HG03066 (cell line): ENCODE measurements around the gene NEURL1.
"Not testable (repeated sequence)": the region's sequence is repeated elsewhere in the genome, so short reads cannot be mapped to it uniquely, and the experiment has no call there.

Source experiments
- ATAC-seq: cut with Tn5 transposase; IDR thresholded peaks from one replicate; pipeline ENCODE4 v1.9.1; 2021; ENCODE audit warnings: low read depth; ENCODE audit not compliant: unreplicated experiment

Gene NEURL1

DNA sequence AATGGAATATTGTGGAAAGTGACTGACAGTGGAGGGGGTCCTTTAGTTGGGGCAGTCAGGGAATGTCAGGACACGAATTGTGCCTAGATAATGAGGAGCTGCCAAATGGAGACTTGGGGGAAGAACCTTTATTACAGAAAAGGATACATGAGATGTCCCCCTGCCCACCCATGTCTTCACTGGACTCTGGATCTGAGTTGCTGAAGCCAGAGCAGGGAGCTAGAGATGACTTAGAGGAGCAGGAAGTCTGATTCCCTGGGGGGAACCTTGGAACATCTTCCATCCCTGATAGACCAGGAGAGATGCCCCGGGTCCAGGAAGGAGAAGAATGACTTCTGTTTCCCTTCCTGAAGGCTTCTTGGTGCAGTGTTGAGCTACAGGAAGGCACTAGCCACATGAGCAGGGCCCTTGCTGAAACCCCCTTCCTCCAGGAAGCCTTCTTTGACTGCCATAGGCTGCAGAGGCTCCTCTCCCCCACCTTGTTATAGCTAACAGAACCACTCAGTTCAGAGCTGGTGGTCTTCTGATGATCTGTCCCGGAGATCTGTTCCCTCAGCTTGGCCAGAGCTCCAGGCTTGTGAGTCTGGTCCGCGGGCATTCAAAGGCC is 747 bp upstream of the NEURL1 start:
- ATAC-seq = no peak

GRCh38 chr10:103493916-103494877 is 692 bp downstream of the NEURL1 start:
- ATAC-seq = no peak

DNA sequence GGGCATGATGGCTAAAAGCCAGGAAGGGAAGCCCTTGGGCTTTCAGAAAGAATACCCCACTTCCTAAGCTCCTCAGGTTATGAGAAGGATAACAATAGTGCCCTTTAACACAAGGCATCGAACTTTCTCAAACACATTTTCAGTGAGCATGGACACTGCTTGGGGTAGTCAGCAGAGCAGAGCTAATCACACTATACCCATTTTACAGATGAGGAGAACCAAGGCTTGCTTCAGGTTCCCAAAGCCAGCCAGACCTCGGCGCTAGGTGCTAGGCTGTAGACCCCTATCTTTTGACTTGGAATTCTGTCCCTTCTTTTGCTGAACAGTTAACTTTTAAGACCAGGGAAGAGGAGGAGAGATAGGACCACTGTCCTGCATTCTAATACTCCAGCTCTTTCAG is 1.8 kb downstream of the NEURL1 start:
- ATAC-seq = no peak

DNA sequence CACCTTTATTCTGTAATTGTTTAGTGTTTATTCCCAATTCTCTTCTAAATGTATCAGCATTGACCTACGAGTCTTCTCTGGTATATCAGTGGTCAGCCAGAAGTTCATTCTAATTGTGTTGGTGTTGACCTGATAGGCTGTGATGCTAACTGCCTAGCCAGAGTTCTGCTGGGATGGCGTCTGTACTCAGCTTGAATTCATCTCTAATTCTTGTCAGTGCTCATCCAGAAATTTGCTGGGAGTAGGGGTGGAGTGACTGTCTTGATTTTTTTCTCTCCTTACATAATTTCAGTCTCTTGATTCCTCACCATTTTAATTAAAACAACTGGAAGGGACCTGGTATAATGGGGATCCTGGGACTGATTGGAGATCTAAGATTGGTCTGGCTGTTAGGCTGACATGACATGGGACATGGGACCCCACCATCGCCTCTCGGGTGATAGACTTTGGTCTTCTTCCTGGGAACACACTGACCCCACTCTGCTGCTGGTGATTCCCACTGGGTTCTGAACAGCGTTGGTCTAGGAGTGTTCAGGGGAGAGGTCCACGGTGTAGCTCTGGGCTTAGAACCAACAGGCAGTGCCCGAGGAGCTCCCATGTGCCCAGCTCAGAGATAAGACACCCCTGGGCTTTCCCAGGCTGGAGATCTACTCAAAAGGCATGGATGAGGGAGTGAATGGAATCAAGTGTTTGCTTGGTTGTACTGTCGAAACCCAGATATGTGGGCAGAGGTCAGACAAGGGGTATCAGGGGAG is 3.8 kb downstream of the NEURL1 start:
- ATAC-seq = no peak

DNA sequence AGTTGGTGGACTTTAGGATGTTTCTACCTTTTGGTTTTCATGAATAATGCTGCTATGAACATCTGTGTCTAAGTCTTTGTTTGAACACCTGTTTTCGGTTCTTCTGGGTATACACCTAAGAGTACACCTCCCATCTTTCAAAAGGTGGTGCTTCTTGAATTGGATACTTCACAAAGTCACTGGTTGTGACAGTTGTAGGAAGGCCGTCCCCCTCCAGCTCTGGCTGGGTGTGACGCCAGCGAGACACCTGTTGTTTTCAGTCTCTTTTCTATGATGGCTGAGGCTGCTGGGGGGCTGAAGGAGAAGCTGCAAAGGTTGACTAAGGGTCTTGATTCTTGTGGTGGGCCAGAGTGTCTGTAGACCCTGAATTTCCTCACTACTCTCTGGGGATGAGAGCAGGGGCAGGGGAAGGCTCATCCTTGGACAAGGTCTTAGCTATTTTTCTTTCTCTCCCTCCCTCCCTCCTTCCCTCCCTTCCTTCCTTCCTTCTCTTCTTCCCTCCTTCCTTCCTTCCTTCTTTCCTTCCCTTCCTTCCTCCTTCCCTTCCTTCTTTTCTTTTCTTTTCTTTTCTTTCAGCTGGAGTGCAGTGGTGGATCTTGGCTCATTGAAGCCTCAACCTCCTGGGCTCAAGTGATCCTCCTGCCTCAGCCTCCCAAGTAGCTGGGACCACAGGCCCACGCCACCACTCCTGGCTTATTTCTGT is 5.6 kb downstream of the NEURL1 start:
- ATAC-seq = no peak

- no peak for ATAC-seq
Observed at GRCh38 chr10:103499881-103500280, 6.4 kb downstream of the NEURL1 start.

DNA sequence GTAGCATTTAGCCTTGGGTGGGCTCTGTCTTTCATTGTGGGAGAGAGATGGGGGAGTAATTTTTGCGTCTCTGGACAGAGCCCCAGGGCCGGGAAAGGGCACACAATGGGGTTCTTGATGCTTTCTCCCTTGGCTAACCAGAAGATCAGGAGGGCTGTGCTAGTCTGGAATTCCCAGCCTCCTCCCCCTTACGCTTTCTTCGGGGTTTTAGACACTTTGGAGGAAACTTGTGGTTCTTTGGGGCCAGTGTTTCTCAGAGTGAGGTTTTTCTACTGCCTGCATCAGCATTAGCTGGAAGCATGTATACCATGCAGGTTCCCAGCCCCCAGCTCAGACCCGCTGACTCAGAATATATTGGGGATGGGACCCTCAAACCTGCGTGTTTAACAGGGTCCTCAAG is 7.0 kb downstream of the NEURL1 start:
- ATAC-seq = no peak

- no peak for ATAC-seq
Observed at GRCh38 chr10:103501186-103501585, 7.7 kb downstream of the NEURL1 start.

GRCh38 chr10:103502849-103503660 is 9.6 kb downstream of the NEURL1 start:
- no peak for ATAC-seq

- ATAC-seq = not testable (repeated sequence)
Observed at GRCh38 chr10:103503777-103504176, 10.3 kb downstream of the NEURL1 start.

DNA sequence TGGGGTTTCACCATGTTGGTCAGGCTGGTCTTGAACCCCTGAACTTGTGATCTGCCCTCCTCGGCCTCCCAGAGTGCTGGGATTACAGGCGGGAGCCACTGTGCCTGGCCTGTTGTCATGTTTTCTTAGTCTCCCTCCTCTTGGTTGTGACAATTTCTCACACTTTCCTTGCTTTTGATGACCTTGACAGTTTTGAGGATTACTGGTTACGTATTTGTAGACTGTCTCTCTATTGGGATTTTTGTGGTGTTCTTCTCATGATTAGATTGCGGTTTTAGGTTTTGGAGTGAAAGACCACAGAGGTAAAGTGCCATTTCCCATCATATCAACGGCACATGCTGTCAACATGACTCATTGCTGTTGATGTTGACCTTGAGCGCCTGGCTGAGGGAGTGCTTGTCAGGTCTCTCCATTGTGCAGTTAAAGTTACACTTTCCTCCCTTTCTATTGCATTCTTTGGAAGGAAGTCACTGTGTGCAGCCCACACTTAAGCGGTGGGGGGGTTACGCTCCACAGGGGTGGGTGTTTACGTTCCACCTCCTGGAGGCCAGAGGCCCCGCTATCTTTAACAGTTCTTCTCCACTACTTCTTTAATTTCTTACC is 10.8 kb downstream of the NEURL1 start:
- ATAC-seq = no peak

- ATAC-seq = no peak
Observed at GRCh38 chr10:103506061-103506460, 12.6 kb downstream of the NEURL1 start.

- no peak for ATAC-seq
Observed at GRCh38 chr10:103507235-103508191, 14.0 kb downstream of the NEURL1 start.

DNA sequence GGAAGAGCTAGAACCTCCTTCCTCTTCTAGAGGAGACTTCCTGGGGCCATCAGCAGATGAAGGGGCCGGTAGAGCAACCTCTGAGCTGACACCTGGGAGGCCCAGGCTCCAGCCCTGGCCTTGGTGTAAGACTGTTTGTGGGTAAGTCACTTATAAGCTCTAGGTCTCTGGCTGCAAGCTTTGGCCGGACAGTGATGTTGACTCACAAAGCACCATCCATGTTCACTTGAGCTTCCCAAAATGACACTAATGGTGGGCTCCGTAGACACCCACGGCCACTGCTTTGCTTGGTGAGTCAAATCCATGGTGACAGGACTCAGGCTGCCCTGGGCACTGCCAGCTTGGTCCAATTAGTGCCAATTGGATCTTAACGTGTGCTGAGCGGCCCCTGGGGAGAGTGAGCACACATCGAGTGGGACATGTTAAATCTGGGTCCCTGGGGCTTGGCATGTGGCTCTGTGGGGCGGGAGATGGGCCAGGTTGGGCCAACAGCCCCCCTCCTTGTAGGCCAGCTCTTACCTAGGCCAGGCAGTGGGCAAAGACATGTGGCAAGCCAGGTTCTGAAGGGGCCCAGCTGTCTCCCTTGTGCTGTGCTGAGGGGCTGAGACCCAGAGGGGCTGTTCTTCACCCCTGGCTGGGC is 16.7 kb downstream of the NEURL1 start:
- ATAC-seq = no peak

DNA sequence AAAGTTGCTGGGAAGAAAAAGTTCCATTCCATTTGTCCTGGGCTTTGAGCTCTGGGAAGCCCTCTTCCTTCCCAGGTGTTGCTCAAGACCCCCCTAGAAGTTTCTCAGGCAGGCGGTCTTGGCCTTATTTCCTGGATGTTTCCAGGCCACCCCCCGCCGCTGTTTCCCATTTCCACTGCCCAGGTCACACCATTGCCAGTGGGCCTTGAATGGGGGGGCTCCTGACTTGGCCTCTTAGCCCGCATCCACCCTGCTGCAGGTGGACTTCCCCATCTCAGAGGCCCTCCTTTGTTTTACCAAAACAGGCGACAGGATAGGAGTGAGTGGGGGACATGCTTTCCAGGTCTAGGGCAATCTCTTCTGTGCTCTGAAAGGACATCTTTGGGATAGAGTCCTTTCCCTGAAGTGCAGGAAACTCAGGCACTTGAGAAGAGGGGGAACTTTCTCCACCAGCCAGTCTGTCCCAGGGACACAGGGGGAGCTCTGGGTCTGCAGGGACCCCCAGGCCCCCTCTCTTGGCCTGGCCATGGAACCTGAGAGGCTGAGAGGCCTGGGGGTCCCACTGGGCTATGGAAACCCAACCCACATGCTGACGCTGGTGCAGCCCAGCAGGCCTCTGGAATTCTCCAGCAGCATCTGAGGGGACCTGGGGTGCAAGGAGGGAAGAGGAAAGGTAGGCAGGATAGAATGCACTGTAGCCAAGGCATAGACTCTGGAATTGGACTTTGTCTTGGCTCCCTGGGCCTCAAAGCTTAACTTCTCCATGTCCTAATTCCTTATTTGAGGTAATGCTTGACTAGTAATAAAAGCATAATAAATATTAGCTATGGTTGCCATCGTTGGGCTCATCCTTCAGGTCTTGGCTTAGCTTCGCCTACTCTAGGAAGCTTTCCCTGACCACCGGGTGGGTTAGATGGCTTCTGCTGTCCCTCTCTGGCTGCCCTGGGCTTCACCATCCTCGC is 17.6 kb downstream of the NEURL1 start:
- no peak for ATAC-seq

- ATAC-seq = no peak
Observed at GRCh38 chr10:103512166-103512565, 18.7 kb downstream of the NEURL1 start.
